GM19397 (cell line): Measurements from ENCODE around the gene IFI27.

ENCODE experiments used
- ATAC-seq: cut with Tn5 transposase; IDR thresholded peaks from one replicate; pipeline ENCODE4 v1.9.1; 2021; ENCODE audit warnings: mild to moderate bottlenecking, moderate library complexity; ENCODE audit not compliant: unreplicated experiment

IFI27 gene

DNA sequence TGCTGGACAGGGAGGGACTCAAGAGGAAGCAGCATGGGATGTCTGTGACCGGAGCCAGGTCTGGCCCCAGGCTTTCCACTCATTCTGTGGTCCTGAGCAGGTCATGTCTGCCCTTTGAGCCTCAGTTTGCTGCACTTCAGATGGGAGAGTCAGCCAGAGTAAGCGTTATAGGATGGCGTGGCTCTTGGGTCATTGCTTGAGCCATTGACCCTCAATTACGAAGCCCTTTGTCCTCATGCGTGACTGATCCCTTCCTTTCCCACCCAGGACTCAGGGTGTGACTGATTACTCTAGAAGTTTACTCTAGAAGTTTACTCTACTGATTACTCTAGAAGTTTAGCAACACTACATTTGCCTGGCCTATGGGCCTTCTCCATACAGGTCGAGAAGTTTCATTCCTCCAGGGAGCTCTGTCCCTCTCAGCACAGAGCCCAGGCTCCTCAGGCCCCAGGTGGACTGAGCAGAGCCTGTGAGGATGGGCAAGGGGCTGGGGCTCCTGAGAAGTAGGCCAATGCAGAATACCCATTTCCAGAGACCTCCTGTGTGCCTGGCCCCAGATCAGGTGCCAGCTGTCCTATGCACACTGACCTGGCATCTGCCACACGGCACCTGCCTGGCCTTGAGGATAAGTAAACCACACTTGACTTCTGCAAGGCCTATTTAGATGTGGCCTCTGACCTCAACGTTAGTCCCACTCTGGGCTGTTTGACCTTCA, 7.6 kb upstream of the IFI27 start:
- no peak for ATAC-seq

DNA sequence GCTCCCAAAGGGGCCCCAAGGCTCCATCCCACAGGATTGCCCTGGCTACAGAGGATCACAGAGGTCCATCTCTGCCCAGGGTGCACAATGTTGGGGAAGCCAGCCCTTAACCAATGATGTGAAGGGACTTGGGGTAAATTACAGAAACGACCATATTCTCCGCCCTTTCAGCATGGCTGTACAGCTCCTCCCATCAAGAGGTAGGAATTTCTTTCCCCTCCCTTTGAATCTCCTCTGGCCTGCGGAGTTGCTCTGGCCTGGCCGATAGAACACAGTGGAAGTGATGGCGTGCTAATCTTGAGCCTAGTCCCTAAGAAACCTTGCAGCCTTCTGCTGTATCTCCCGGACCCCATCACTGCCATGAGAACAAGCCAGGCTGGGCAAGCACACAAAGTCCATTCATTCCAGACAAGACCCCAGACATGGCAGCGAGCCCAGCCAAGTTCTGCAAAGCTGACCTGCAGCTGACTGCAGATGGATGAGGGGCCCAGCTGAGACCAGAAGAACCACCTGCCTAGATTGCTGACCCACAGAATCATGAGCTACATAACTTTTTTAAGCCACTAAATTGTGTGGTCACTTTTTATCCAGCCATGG, 6.9 kb upstream of the IFI27 start:
- ATAC-seq = no peak

DNA sequence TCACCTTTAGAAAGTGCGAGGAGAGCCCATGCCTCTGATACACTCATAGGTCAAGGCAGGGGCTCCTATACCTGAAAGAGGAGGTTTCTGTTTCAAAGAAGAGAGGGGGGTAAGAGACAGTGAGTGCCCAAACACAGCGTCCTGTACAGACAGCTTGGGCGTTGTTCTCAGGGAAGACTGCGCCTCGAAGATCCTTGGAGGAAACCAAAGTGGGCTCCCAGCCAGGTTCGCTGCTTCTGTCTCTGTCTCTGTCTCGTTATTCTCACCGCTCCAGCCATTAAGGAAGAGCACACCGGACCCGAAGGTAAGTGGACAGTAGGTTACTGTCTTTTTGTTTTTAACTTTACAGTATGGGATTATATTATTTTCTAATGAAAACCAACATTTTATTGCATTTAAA, 5.8 kb upstream of the IFI27 start:
- ATAC-seq = no peak

DNA sequence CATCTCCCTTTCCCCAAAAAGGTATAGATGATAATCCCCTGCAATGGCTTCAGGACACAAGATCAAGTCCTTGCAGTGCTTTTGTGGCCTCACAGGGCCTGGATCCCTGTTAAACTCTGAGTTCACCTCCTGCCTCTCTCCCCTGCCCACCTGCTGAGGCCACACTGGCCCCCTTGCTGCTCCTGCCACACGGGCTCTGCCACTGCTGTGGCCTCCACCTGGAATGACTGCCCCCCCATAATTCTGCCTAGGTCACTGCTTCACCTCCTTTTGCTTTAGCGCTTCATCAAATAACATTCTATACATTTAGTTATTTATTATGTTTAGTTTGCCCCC, 653 bp upstream of the IFI27 start:
- ATAC-seq = no peak

DNA sequence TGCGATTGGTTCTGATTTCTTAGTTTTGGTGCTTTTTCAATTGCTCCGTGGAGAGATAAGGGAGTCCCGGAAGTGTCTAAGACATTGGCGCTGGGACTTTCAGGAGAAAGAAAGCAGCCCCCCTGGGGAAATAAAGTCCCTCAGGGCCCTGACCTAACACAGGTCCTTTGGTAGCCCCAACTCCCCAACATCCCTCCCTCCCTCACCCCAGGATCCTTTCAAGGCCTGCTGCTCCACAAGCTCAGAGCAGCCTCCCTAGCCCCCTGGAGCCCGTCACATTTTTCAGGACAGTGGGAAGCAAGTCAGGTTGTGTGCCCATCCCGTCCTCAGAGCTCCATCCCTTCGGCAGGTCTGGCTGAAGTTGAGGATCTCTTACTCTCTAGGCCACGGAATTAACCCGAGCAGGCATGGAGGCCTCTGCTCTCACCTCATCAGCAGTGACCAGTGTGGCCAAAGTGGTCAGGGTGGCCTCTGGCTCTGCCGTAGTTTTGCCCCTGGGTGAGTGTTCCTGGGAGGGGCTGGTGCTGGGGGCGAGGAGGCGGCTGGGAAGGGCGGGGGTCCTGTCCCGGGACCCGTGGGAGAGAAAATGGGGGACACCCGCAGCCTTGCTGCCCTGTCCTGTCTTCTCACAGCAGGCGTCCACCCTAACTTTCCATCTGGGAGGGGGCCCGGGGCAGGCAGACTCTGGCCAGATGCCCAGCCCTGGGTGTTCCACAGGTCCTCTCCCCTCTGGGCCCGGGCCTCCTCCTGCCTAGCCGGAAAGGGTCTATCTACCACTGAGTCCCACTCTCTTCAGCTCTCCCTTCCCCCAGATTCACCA, 950 bp downstream of the IFI27 start:
- no peak for ATAC-seq

DNA sequence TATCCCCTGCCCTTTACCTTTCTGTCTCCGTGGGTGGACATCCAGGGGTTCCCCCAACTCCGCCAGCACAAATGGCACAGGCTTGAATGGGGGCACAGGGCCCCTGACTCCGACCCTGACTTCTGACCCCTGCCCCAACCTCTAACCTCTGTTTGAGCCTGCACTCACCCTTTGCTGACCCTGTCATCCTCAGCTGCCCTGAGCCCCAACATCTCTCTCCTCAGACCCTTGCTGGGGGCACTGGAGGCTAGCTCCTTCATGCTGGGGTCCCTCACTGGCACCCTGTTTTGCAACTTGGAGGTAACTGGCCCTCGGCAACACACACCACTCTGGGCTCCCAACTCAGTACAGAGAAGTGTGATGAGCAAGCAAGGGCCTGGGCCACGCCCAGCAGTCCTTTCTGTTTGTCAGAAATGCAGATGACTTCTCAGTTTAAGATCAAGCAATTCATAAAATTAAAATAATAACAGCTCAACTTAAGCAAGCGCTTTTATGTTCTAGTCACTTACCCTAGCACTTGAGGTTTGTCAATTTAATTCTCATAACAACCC, 2.1 kb downstream of the IFI27 start:
- ATAC-seq = no peak

DNA sequence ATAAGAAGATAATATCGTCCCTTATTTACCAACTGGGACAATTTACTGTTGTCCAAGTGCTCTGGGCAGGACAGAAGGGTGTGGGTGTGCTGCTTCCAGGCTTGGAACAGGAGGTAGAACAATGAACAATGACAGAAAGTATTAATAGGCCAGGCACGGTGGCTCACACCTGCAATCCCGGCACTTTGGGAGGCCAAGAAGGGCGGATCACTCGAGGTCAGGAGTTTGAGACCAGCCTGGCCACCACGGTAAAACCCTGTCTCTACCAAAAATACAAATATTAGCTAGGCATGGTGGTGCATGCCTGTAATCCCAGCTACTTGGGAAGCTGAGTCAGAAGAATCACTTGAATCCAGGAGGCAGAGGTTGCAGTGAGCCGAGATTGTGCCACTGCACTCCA, 2.5 kb downstream of the IFI27 start:
- no peak for ATAC-seq

DNA sequence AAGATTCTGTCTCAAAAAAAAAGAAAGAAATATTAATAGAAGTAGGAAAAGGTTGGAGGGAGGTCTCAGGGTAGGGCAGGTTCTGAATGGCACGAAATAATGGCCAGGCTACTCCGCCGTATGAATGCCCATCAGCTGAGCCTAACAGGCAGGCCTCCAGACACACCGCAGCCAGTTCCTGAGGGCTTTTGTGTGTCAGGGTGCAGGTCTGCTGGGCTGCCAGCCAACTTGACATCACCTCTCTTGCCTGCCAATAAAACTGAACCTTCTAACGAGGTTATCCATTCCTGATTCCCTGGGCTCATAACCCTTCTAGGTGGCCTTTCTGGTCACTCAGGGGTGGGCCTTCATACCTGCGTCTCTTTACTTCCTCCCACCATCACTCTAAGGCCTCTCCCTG, 3.0 kb downstream of the IFI27 start:
- ATAC-seq = no peak

DNA sequence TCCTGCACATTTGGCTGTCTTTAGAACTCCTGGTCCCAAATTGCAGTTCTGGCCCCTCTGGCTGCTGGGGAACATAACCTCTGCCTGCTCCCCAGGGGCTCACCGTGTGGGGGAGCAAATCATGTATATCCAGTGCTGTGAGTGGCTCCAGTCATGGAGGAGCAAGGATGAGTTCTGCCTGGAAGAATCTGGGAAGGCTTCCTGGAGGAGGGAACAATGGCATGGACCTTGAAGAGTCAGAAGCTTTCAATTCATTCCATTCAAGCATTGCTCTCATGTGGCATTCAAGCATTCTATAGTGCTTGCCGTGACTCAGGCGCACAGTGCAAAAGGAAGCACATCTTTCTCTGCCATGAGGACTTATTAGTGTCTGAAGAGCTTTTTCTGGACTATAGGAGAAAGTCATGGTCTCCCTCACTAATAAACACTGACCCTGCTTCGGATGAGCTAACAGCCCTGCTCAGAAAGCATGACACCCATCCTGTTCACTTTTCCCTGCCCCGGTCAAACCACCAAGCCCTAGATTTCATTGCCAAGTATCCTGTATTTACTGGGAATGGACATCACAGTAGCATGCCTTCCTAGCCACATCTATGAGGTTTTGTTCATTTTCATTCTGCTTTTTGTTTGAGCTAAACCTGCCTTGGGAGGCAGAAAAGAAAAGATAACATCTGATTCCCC, 3.5 kb downstream of the IFI27 start:
- ATAC-seq = no peak

DNA sequence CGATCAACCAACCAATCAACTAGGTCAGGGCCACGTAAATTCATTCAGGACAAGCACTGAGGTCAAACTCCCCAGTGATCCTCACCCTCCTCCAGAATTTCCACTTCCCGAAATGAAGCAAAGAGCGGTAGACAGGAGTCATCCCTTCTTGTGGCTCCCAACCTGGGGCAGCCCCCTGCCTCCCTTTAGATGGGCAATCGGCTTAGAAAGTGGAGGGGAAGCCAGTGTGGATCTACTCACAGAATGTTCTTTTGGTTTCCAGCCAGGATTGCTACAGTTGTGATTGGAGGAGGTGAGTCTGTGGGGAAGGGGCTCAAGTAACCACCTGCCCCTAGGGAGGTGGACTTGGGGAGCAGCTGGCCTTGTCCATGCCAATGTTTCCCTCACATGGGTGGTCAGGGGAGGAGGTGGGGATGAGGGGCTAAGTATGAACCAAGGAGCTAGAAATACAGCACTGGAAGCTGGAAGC, 4.1 kb downstream of the IFI27 start:
- no peak for ATAC-seq

DNA sequence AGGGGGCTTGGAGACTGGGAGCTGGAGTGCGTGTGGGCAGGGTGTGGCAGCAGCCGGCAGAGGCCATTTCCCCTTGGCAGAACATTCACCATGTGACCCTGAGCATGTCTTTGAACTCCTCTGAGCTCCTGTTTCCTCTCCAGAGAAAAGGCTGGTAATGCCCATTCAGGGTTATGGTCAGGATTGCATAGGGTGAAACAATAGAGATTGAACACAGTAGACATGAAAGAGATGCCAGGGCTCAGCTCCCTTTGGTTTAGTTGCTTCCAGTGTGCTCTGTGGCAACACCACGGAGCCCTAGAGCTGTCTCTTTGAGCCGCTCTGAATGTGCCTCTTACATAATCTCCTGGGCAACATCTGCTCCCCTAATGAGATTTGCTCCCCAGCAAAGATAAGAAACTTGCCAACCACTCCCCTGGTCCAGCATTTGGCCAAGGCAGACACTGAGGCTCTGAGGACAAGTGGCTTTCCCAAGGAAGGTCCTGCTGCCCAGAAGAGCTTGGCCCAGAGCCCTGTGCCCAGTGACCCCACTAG, 4.6 kb downstream of the IFI27 start:
- ATAC-seq = no peak

DNA sequence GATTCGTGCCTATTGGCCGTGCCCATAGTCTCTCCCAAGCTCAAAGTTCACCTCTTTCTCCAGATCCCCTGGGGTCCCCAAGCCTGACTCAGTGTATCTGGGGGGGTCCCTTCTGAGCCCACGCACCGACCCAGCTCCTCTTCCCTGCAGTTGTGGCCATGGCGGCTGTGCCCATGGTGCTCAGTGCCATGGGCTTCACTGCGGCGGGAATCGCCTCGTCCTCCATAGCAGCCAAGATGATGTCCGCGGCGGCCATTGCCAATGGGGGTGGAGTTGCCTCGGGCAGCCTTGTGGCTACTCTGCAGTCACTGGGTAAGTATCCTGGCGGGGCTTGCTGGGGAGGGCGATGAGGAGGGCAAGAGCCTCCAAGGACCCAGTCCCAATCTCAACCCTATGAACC, 5.1 kb downstream of the IFI27 start:
- no peak for ATAC-seq

DNA sequence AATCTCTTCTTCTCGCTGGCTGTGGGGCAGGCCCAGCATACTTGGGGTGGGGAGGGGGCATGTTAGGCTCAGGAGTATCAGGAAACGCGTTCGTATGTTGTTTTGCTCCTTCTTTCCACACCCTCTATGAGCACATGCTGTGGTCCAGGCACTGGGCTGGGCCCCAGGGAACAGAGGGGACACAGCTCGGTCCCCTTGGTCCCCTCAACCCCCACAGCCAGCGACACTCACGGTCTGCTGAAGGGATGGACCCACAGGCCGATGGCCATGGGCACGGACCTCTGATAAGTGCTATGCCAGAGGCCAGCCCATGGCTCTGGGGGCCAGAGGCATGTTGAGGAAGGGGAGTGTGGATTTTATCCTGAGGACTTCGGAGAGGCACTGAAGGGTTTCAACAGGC, 6.2 kb downstream of the IFI27 start:
- ATAC-seq = no peak

DNA sequence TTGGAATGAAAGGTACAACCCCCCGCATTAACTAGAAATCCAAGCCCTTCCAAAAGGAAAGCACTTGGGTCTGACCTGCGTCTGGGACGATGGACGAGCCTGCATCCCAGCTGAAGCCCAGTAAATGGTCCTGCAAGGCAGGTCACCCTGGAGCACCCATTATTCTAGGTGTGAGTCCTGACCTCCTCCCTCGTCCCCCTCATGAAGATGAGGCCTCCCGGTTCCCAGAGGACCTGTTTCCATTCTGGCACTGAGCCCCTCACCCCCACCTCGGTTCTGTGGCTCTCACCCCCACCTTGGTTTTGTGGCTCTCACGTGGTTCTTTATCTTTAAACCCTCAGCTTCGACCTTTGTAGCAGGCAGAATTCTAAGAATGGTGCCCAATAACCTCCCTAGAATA, 7.3 kb downstream of the IFI27 start:
- ATAC-seq = no peak

DNA sequence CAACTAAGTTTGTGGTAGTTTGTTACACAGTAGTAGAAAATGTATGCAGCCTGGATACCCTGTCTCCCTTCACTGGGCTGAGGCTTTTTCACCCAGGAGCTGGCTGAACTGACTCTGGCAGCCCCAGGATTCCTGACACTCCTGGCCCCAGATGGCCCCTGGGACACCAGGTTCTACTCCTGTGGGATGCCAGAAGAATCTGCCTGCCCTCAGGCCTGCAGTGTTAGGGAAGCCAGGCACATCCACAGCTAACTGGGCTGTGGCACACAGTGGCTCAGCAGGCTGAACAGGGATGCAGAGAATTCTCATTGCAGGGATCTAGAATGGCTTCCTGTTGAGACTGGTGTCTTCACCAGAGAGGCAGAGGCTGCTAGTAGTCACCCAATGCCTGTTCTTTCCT, 8.5 kb downstream of the IFI27 start:
- ATAC-seq = no peak

DNA sequence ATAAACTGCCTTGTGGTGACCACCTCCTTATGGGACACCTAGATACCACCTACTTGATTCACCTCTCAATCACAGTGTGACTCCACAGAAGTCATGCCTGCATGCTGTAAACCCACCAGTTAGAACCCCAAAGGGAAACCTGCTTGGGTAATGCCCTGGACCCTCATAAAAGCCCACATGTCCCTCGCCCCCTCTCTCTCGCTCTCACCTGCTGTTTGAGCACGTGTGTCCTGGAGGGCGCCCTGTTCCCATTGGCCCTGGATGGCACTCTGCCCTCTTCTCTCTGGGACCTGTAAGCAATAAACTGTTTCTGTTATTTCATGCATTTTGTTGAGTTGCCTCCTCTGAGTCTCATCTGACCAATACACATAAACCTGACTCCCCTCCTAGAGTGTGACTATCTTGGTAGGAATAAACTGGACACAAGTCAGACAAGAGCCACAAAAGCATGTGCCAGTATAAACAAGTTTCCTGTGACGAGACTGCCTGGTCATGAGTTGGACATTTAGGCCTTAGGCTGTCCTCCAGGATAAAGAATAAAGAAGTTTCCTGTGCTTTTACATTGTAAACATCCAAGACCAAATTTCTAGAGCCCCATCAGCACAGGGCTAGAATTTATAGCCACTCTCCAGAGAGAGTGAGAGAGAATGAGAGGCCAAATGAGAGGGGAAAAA, 10.3 kb downstream of the IFI27 start:
- ATAC-seq = no peak

DNA sequence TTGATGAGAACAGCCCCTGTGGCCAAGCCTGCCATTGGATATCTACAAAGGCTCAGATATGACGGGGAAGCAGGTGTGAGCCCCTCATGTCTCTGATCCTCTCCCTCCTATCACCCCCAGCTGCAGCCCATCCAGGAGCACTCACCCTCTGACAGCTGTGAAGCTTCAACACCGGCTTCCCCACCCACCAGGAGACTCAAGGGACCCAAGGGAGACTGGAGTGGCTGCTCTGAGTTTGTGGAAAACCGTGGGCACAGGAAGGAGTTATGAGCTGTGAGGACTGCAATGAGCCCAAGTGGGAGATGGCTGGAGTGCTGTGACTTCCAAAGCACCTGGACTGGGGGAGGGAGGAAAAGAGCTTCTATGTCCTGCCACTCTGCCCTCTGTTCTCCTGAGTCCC, 10.9 kb downstream of the IFI27 start:
- no peak for ATAC-seq

DNA sequence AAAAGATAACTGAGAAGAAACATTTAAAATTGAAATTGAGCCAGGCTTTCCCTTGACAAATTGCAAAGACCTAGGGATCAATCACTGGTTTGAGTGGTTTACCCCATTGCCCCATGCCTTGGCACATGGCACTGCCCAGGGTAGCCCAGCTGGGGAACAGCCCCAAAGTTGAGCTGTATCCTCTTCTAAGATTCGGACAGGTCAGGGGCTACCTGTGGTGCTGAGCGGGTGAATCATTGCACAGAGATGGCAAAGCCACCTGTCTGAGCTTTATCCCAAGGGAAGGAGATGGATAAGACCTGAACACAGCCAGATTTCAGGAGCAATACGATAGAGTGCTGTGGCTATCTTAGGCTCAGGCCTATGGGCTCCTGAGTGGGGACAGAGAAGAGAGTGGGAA, 11.9 kb downstream of the IFI27 start:
- no peak for ATAC-seq

DNA sequence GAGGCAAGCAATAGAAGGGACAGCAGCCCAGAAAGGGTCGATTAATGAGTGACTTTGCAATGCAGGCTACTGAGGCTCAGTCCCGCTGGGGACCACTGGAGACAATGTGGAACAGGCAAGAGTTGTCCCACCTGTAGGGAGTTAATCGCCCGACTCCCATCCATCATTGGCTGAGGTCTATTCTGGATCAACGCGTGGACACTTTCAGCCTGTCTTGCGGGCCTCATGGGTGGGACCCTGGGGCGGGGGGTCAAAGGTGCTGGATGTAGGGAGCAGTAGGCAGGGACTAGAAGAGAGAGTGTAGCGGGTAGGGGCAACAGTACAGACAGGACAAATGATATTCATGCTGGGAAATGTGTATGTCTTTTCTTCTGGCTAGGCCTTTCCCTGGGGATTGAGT, 12.8 kb downstream of the IFI27 start:
- no peak for ATAC-seq

DNA sequence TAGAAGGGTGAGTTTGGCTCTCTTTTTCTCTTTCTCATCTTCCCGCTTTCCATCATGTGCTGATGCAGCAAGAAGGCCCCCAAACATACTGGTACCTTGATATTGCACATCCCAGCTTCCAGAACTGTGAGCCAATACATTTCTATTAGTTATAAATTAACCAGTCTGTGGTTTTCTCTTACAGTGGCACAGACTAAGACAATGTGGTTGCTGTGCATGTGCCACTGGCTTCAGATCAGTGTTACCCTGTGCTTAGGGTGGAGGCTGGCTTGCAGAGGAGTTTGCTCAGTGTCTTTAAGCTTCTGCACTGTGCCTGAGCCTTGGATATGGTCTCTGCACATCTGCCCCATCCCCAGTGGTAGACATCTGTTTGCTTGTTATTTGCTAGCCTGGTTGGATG, 13.3 kb downstream of the IFI27 start:
- ATAC-seq = no peak
